ENCODE measurements around the gene TAF3.

Gene TAF3

GRCh38 chr10:7853890-7854289, 35.6 kb downstream of the TAF3 start:
- no peaks in the 10 kb centered on the region for H3K27me3 ChIP-seq (ENCODE audit: low read depth, low read length)
- no peaks in the 10 kb centered on the region for H3K4me1 ChIP-seq (ENCODE audit: control insufficient read depth in 1 of 2, insufficient read depth in 2 of 2, low read length in 2 of 2)
- H3K36me3 ChIP-seq (ENCODE audit: control insufficient read depth in 1 of 2, insufficient read depth in 2 of 2, low read length in 2 of 2): no peaks in the 10 kb centered on the region
- no peak overlapping the region for H3K4me3 ChIP-seq (ENCODE audit: low read depth in 1 of 2, low read length in 2 of 2)
- no peak overlapping the region for H3K27ac ChIP-seq (ENCODE audit: low read length)
- no peaks in the 10 kb centered on the region for H3K9me3 ChIP-seq (ENCODE audit: control insufficient read depth in 1 of 2, low read length in 2 of 2)

- H3K4me3 ChIP-seq (ENCODE audit: low read depth in 1 of 2, low read length in 2 of 2): no peak overlapping the region
- no peaks in the 10 kb centered on the region for H3K36me3 ChIP-seq (ENCODE audit: control insufficient read depth in 1 of 2, insufficient read depth in 2 of 2, low read length in 2 of 2)
- H3K27me3 ChIP-seq (ENCODE audit: low read depth, low read length): no peaks in the 10 kb centered on the region
- H3K27ac ChIP-seq (ENCODE audit: low read length): no peak overlapping the region
- no peaks in the 10 kb centered on the region for H3K9me3 ChIP-seq (ENCODE audit: control insufficient read depth in 1 of 2, low read length in 2 of 2)
- no peaks in the 10 kb centered on the region for H3K4me1 ChIP-seq (ENCODE audit: control insufficient read depth in 1 of 2, insufficient read depth in 2 of 2, low read length in 2 of 2)
Observed at GRCh38 chr10:7855205-7855604, 36.9 kb downstream of the TAF3 start.

DNA sequence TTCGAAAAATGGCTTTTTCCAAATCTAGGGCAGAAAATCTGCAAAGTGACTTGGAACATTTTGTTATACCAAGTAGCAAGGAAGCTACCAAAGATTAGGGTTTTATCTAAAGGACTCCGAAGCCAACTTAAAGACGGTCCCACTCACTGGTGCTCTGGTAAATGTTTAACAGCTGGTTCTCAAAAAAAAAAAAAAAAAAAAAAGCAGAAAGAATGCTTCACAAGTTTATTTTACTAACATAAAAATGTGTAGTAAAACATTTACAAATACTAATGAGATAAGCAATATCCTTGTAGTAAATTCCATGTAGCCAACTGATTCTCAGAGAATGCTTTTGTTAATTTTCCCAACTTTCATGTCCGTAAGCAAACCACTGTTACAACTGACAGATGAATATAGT, 38.4 kb downstream of the TAF3 start:
- no peaks in the 10 kb centered on the region for H3K4me1 ChIP-seq (ENCODE audit: control insufficient read depth in 1 of 2, insufficient read depth in 2 of 2, low read length in 2 of 2)
- H3K4me3 ChIP-seq (ENCODE audit: low read depth in 1 of 2, low read length in 2 of 2): no peak overlapping the region
- no peaks in the 10 kb centered on the region for H3K27me3 ChIP-seq (ENCODE audit: low read depth, low read length)
- no peak overlapping the region for H3K27ac ChIP-seq (ENCODE audit: low read length)
- H3K36me3 ChIP-seq (ENCODE audit: control insufficient read depth in 1 of 2, insufficient read depth in 2 of 2, low read length in 2 of 2): no peaks in the 10 kb centered on the region
- peaks cover 0 to 3% of the 10 kb centered on the region in 2 donors for H3K9me3 ChIP-seq (ENCODE audit: control insufficient read depth in 1 of 2, low read length in 2 of 2)

DNA sequence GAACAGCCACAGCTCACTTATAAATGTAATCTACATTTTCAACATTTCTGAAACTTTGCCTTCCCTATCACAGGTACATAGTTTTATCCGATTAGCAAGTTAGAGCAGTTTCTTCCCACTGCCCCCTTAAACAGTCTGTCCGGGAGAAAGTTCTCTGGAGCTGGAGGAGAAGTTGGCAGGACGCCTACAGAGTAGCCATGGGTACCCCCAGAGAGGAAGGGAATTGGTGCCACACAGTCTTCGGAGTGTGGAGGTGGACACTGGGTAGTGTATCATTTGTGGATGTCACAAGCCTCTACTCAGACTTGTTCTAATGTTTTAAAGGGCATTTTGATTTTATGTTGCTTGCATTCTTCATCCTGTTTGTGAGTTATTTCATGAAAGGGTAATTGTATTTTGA, 39.0 kb downstream of the TAF3 start:
- Histone ChIP-seq H3K27ac (ENCODE audit: low read length) (no peak overlapping the region), H3K9me3 (ENCODE audit: control insufficient read depth in 1 of 2, low read length in 2 of 2) (peaks cover 5 to 8% of the 10 kb centered on the region in 2 donors), H3K4me3 (ENCODE audit: low read depth in 1 of 2, low read length in 2 of 2) (no peak overlapping the region), H3K36me3 (ENCODE audit: control insufficient read depth in 1 of 2, insufficient read depth in 2 of 2, low read length in 2 of 2) (no peaks in the 10 kb centered on the region), H3K27me3 (ENCODE audit: low read depth, low read length) (no peaks in the 10 kb centered on the region), H3K4me1 (ENCODE audit: control insufficient read depth in 1 of 2, insufficient read depth in 2 of 2, low read length in 2 of 2) (no peaks in the 10 kb centered on the region)

DNA sequence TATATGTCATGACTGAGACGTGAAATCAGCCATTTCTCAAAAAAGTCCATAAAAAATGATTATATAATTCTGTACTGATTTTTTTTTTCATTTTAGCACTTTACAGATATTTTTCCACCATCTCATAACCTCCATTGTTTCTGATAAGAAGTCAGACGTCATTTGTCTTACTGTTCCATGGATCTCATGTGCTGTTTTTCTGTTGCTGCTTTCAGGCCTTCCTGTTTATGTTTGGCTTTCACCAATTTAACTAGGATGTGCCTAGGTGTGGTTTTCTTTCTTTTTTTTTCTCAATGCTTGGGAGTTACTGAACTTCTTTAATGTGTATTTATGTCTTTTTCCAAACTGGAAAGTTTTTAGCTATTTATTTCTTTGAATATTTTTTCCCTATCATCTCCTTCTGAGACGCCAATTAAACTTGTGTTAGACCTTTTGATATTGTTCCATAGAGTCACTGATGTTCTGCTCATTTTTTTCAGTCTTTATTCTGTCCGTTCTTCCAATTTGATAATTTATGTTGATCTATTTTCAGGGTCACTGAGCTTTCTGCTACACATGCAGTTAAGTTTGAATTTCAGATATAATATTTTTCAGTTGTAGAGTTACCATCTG, 43.3 kb downstream of the TAF3 start:
- Histone ChIP-seq H3K9me3 (ENCODE audit: control insufficient read depth in 1 of 2, low read length in 2 of 2) (peaks cover 6 to 9% of the 10 kb centered on the region in 2 donors), H3K27ac (ENCODE audit: low read length) (no peak overlapping the region), H3K4me3 (ENCODE audit: low read depth in 1 of 2, low read length in 2 of 2) (no peak overlapping the region), H3K27me3 (ENCODE audit: low read depth, low read length) (no peaks in the 10 kb centered on the region), H3K36me3 (ENCODE audit: control insufficient read depth in 1 of 2, insufficient read depth in 2 of 2, low read length in 2 of 2) (peaks cover 0 to 5% of the 10 kb centered on the region in 2 donors), H3K4me1 (ENCODE audit: control insufficient read depth in 1 of 2, insufficient read depth in 2 of 2, low read length in 2 of 2) (no peaks in the 10 kb centered on the region)

- Histone ChIP-seq H3K4me3 (ENCODE audit: low read depth in 1 of 2, low read length in 2 of 2) (no peak overlapping the region), H3K4me1 (ENCODE audit: control insufficient read depth in 1 of 2, insufficient read depth in 2 of 2, low read length in 2 of 2) (no peaks in the 10 kb centered on the region), H3K27ac (ENCODE audit: low read length) (no peak overlapping the region), H3K9me3 (ENCODE audit: control insufficient read depth in 1 of 2, low read length in 2 of 2) (peaks cover 6 to 9% of the 10 kb centered on the region in 2 donors), H3K27me3 (ENCODE audit: low read depth, low read length) (no peaks in the 10 kb centered on the region), H3K36me3 (ENCODE audit: control insufficient read depth in 1 of 2, insufficient read depth in 2 of 2, low read length in 2 of 2) (peaks cover 0 to 5% of the 10 kb centered on the region in 2 donors)
Observed at GRCh38 chr10:7862121-7862514, 43.8 kb downstream of the TAF3 start.

GRCh38 chr10:7866176-7866575, 47.9 kb downstream of the TAF3 start:
- no peak overlapping the region for H3K27ac ChIP-seq (ENCODE audit: low read length)
- peaks cover 0 to 5% of the 10 kb centered on the region in 2 donors for H3K36me3 ChIP-seq (ENCODE audit: control insufficient read depth in 1 of 2, insufficient read depth in 2 of 2, low read length in 2 of 2)
- H3K9me3 ChIP-seq (ENCODE audit: control insufficient read depth in 1 of 2, low read length in 2 of 2): peaks cover 6 to 9% of the 10 kb centered on the region in 2 donors
- no peaks in the 10 kb centered on the region for H3K27me3 ChIP-seq (ENCODE audit: low read depth, low read length)
- H3K4me1 ChIP-seq (ENCODE audit: control insufficient read depth in 1 of 2, insufficient read depth in 2 of 2, low read length in 2 of 2): no peaks in the 10 kb centered on the region
- no peak overlapping the region for H3K4me3 ChIP-seq (ENCODE audit: low read depth in 1 of 2, low read length in 2 of 2)

GRCh38 chr10:7872041-7872442, 53.7 kb downstream of the TAF3 start:
- Histone ChIP-seq H3K27ac (ENCODE audit: low read length) (no peak overlapping the region), H3K36me3 (ENCODE audit: control insufficient read depth in 1 of 2, insufficient read depth in 2 of 2, low read length in 2 of 2) (no peaks in the 10 kb centered on the region), H3K4me1 (ENCODE audit: control insufficient read depth in 1 of 2, insufficient read depth in 2 of 2, low read length in 2 of 2) (no peaks in the 10 kb centered on the region), H3K4me3 (ENCODE audit: low read depth in 1 of 2, low read length in 2 of 2) (peak overlapping the region; percentile 38 to 48), H3K27me3 (ENCODE audit: low read depth, low read length) (no peaks in the 10 kb centered on the region), H3K9me3 (ENCODE audit: control insufficient read depth in 1 of 2, low read length in 2 of 2) (no peaks in the 10 kb centered on the region)

DNA sequence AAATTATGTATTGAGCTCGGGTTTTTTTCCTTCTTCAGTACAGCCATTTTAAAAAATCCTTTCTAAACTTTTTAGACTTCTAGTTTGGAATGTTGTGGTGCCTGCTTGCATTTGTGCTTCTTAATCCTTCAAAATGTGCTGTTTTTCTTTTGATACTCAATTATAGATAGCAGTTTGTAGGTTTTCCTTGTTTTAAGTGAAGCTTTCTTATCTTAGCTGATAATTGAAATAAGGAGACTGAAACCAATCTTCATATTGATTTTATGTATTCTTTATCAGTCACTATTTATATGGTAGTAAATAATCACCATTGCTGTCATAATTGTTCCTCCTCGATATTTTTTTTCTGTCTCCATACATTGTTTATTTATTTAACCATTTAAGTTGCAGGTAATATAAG, 56.6 kb downstream of the TAF3 start:
- H3K4me3 ChIP-seq (ENCODE audit: low read depth in 1 of 2, low read length in 2 of 2): no peak overlapping the region
- no peaks in the 10 kb centered on the region for H3K36me3 ChIP-seq (ENCODE audit: control insufficient read depth in 1 of 2, insufficient read depth in 2 of 2, low read length in 2 of 2)
- H3K27ac ChIP-seq (ENCODE audit: low read length): no peak overlapping the region

GRCh38 chr10:7876541-7877127, 58.3 kb downstream of the TAF3 start:
- no peaks in the 10 kb centered on the region for H3K4me1 ChIP-seq (ENCODE audit: control insufficient read depth in 1 of 2, insufficient read depth in 2 of 2, low read length in 2 of 2)
- H3K27me3 ChIP-seq (ENCODE audit: low read depth, low read length): no peaks in the 10 kb centered on the region
- no peaks in the 10 kb centered on the region for H3K9me3 ChIP-seq (ENCODE audit: control insufficient read depth in 1 of 2, low read length in 2 of 2)
- no peaks in the 10 kb centered on the region for H3K36me3 ChIP-seq (ENCODE audit: control insufficient read depth in 1 of 2, insufficient read depth in 2 of 2, low read length in 2 of 2)
- no peak overlapping the region for H3K27ac ChIP-seq (ENCODE audit: low read length)
- H3K4me3 ChIP-seq (ENCODE audit: low read depth in 1 of 2, low read length in 2 of 2): no peak overlapping the region

More for the DNA sequence above, 56.6 kb downstream of the TAF3 start:
- H3K9me3 ChIP-seq (ENCODE audit: control insufficient read depth in 1 of 2, low read length in 2 of 2): no peaks in the 10 kb centered on the region
- H3K4me1 ChIP-seq (ENCODE audit: control insufficient read depth in 1 of 2, insufficient read depth in 2 of 2, low read length in 2 of 2): no peaks in the 10 kb centered on the region
- no peaks in the 10 kb centered on the region for H3K27me3 ChIP-seq (ENCODE audit: low read depth, low read length)

DNA sequence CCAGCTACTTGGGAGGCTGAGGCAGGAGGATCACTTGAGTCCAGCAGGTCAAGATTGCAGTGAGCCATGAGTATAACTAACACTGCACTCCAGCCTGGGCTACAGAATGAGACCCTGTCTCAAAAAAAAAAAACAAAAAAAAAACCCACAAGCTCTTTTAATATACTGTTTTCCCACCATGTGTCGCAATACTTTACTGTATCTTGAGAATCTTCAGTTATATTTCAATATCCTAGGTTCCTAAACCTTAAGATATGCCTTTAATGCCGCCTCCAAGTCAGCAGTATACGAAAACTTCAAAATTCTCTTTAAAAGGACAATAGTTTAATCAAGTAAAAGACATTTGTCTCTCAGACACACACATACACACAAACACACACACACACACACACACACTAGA, 62.8 kb downstream of the TAF3 start:
- Histone ChIP-seq H3K9me3 (ENCODE audit: control insufficient read depth in 1 of 2, low read length in 2 of 2) (no peaks in the 10 kb centered on the region), H3K36me3 (ENCODE audit: control insufficient read depth in 1 of 2, insufficient read depth in 2 of 2, low read length in 2 of 2) (no peaks in the 10 kb centered on the region), H3K4me1 (ENCODE audit: control insufficient read depth in 1 of 2, insufficient read depth in 2 of 2, low read length in 2 of 2) (no peaks in the 10 kb centered on the region), H3K27ac (ENCODE audit: low read length) (no peak overlapping the region), H3K27me3 (ENCODE audit: low read depth, low read length) (no peaks in the 10 kb centered on the region), H3K4me3 (ENCODE audit: low read depth in 1 of 2, low read length in 2 of 2) (no peak overlapping the region)

DNA sequence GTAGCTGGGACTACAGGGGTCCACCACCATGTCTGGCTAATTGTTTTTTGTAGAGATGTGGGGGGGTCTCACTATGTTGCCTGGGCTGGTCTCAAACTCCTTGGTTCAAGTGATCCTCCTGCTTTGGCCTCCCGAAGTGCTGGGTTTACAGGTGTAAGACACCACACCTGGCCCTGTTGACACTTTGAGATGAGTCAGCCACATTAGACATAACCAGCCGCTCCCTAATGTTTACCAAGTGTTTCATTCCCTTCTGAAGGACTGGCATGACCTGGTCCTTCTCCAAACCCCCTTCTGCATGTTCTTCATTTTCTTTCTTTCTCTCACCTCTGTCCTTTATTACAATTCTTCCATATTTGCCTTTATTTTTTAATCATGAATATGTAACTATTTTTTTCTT, 67.8 kb downstream of the TAF3 start:
- H3K9me3 ChIP-seq (ENCODE audit: control insufficient read depth in 1 of 2, low read length in 2 of 2): no peaks in the 10 kb centered on the region

More for the DNA sequence above, 67.8 kb downstream of the TAF3 start:
- Histone ChIP-seq H3K27ac (ENCODE audit: low read length) (no peak overlapping the region), H3K36me3 (ENCODE audit: control insufficient read depth in 1 of 2, insufficient read depth in 2 of 2, low read length in 2 of 2) (no peaks in the 10 kb centered on the region), H3K27me3 (ENCODE audit: low read depth, low read length) (no peaks in the 10 kb centered on the region), H3K4me3 (ENCODE audit: low read depth in 1 of 2, low read length in 2 of 2) (no peak overlapping the region), H3K4me1 (ENCODE audit: control insufficient read depth in 1 of 2, insufficient read depth in 2 of 2, low read length in 2 of 2) (no peaks in the 10 kb centered on the region)
